AG04450 (cell line): ENCODE results near the gene C16orf95. TPM values are rescaled to one million over a fixed set of nuclear protein-coding genes. Genes with fewer than 3 reads are reported as not detected.

ENCODE experiments used
- CTCF ChIA-PET: fragments of 300-600, 350-600 bp; formaldehyde crosslinking; extraction: SDS; loops from one replicate; lab custom pipeline; 2022; ENCODE audit warnings: antibody characterized with exemption, inconsistent platforms; lab: Charles Lee
- POLR2A ChIA-PET: fragments of 350-600 bp; formaldehyde crosslinking; extraction: SDS; loops from one replicate; lab custom pipeline; 2021; ENCODE audit warnings: antibody characterized with exemption, inconsistent platforms; lab: Yijun Ruan, JAX
- DNase-seq: peaks from one replicate; pipeline ENCODE4 v3.0.0-alpha.2; 2011; ENCODE audit warnings: low read depth, low spot score
- H3K27ac ChIP-seq: one replicate; pipeline ENCODE4 v1.5.1; 2012; ENCODE audit warnings: low read depth, low read length, control low read depth
- H3K27me3 ChIP-seq: one replicate; pipeline ENCODE4 v1.6.0; 2012; ENCODE audit warnings: low read length; ENCODE audit not compliant: control insufficient read depth, insufficient read depth
- H3K4me3 ChIP-seq: 2 replicates; pipeline ENCODE4 v1.5.1; 2011; ENCODE audit warnings: mild to moderate bottlenecking, low read depth, low read length, control low read depth
- H3K9me3 ChIP-seq: 2 replicates; pipeline ENCODE4 v1.5.1; 2012; ENCODE audit warnings: low read length; ENCODE audit not compliant: control insufficient read depth, insufficient read depth
- polyA plus RNA-seq: library from polyadenylated mRNA; depleted of rRNA; stranded (reverse); fragments of >200 nt; gene quantifications from 2 replicates; pipeline ENCODE4 v1.2.3, GENCODE V29; 2011
- TF ChIP-seq, protein P1 (sequence below): IDR thresholded peaks from 2 replicates; pipeline ENCODE4 v1.5.1; 2011; ENCODE audit warnings: low read depth, low read length, control low read depth, inconsistent platforms

C16orf95 gene
- polyA plus RNA-seq, 1 experiment = 2.0 TPM

DNA sequence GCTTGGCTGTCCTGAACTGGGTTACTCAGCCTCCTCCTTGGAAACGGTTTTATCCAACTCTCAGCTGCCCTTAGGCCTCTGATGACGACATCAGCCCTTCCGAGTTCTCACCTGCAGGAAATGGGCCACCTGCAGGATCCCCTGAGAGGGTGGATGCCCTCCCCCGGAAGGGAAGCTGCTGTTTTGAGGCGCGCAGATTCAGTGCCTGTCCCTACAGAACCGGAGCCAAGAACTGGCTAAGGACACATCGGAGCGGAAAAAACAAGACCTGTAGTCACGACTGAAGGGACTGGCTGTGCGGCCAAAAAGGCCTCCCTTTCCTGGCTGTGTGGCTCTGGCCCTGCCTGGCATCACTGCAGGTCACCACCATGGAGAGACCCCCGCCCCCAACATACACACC is 11.7 kb upstream of the C16orf95 start:
- ChIA-PET POLR2A (no interaction called here), CTCF (no interaction called here)
- H3K27me3 ChIP-seq = no peaks in the 10 kb centered on the region
- H3K4me3 ChIP-seq = no peak overlapping the region
- H3K27ac ChIP-seq = no peak overlapping the region
- TF ChIP-seq, protein P1, sequence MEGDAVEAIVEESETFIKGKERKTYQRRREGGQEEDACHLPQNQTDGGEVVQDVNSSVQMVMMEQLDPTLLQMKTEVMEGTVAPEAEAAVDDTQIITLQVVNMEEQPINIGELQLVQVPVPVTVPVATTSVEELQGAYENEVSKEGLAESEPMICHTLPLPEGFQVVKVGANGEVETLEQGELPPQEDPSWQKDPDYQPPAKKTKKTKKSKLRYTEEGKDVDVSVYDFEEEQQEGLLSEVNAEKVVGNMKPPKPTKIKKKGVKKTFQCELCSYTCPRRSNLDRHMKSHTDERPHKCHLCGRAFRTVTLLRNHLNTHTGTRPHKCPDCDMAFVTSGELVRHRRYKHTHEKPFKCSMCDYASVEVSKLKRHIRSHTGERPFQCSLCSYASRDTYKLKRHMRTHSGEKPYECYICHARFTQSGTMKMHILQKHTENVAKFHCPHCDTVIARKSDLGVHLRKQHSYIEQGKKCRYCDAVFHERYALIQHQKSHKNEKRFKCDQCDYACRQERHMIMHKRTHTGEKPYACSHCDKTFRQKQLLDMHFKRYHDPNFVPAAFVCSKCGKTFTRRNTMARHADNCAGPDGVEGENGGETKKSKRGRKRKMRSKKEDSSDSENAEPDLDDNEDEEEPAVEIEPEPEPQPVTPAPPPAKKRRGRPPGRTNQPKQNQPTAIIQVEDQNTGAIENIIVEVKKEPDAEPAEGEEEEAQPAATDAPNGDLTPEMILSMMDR = no peak
- H3K9me3 ChIP-seq = no peaks in the 10 kb centered on the region; the same call in 1 of the 2 replicates
- no peak for DNase-seq

DNA sequence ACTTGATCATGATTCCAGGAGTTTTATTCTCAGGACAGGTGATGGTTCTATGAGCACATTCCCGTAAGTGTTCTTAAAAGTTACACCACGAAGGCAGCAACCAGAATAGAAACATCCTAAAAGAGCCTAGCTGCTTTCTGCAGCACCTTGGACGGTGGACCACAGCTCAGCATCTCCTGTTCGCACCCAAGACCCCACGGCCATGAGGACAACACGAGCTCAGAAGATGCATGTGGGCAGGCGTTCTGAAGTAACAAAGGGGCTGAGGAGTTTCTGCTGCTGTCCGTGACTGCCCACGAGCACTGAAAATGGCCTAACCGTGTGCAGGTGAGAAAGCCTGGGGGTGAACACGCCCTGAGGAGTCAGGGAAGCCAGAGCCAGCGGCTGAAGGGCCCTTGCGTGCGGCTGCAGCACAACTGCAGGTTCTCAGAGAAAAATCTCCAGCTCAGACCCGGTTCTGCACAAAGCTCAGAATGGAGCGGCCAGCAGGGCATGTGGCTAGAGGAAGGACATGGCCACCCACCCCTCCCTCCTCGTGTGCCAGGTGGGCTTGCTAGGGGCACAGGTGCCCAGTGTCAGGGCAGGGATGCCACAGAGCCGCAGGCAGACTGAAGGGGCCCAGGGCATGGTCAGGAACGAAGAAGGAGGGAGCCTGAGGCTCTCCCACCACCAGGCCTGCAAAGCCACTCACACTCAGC is 10.8 kb upstream of the C16orf95 start:
- TF ChIP-seq, protein P1 = no peak
- ChIA-PET POLR2A (no interaction called here), CTCF (no interaction called here)
- Histone ChIP-seq H3K4me3 (no peak overlapping the region), H3K27me3 (no peaks in the 10 kb centered on the region), H3K27ac (no peak overlapping the region), H3K9me3 (no peaks in the 10 kb centered on the region; the same call in 1 of the 2 replicates)
- DNase-seq = no peak

DNA sequence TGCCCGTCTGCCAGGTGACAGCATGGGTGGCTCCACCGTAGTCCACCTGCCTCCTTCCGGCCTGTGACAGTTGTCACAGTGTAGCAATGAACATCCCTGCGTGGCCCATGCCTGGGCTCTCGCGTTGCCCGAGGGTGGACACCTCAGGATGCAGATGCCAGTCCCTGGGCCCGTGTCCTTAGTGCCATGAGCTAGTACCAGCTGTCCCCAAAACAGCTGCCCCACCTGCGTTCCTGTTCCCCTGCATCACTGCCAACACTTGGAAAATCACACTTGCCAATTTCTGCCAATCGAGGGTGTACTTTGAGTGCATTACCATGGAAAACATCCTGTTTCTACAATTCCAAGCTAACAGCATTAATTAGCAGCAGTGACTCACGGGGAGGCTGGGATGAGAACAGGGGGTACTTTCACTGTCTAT is 9.0 kb upstream of the C16orf95 start:
- ChIA-PET CTCF (interaction anchor here (1.0 to 1.2 kb wide), 2 partner anchors 68 to 399 kb away, joined by 3 read pairs; no protein-coding TSS in a partner anchor), POLR2A (no interaction called here)
- TF ChIP-seq, protein P1 = no peak
- DNase-seq = no peak
- Histone ChIP-seq H3K27ac (no peak overlapping the region), H3K27me3 (no peaks in the 10 kb centered on the region), H3K9me3 (no peaks in the 10 kb centered on the region; the same call in 1 of the 2 replicates), H3K4me3 (no peak overlapping the region)

DNA sequence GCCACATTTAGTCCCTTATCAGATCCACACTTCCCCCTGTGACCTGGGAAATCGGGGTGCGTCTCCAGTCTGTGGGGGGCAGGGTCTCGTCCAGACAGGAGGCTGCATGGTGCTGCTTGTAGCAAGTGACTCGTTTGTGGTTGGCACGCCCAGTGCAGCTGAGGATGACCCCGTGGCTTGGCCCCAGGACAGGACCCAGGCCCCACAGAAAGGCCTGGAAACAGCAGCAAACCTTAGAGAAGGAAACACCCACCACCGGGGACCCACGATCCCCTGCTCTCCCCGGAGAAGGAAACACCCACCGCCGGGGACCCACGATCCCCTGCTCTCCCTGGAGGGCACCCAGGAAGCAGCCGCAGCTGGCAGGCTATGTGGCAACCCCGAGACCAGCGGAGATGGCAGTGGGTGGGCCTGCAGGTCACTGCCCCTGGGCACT is 8.2 kb upstream of the C16orf95 start:
- DNase-seq = no peak
- Histone ChIP-seq H3K9me3 (no peaks in the 10 kb centered on the region; the same call in 1 of the 2 replicates), H3K27ac (no peak overlapping the region), H3K4me3 (no peak overlapping the region), H3K27me3 (no peaks in the 10 kb centered on the region)
- TF ChIP-seq, protein P1 = no peak
- CTCF ChIA-PET = interaction anchor here (0.6 to 1.2 kb wide), 5 partner anchors 8 to 399 kb away, joined by 3 to 5 read pairs (median 3); no protein-coding TSS in a partner anchor
- POLR2A ChIA-PET = no interaction called here
